ENCODE data around the gene IFIH1. TPM values are rescaled to one million over a fixed set of nuclear protein-coding genes. Genes with fewer than 3 reads are reported as not detected.

Gene IFIH1
- total RNA-seq, 1 experiment from 2014 or later, result 4.7 TPM

- no peak for DNase-seq
These were observed 61.9 kb downstream of the IFIH1 start for GRCh38 chr2:162256591-162256991.

GRCh38 chr2:162254236-162254871 is 64.1 kb downstream of the IFIH1 start:
- H3K9me3 ChIP-seq (ENCODE audit: insufficient read depth, low read depth), result no peaks in the 10 kb centered on the region
- intact Hi-C loops (cut with micrococcal nuclease; ENCODE audit: unreplicated experiment), result no loop called here
- H3K4me1 ChIP-seq (replicated peaks; ENCODE audit: insufficient read depth), result no peaks in the 10 kb centered on the region
- DNase-seq, result no peak
- H3K27me3 ChIP-seq (ENCODE audit: insufficient read depth, low read depth), result no peaks in the 10 kb centered on the region
- H3K79me2 ChIP-seq (ENCODE audit: low read depth), result no peaks in the 10 kb centered on the region
- ChIA-PET CTCF (no interaction called here), POLR2A (ENCODE audit: unreplicated experiment) (no interaction called here)
- H4K20me1 ChIP-seq (ENCODE audit: insufficient read depth), result no peaks in the 10 kb centered on the region
- TF ChIP-seq EZH2 (IDR thresholded peaks at IDR 0.05; ENCODE audit: low read depth), result no peak
- TF ChIP-seq, protein P1, sequence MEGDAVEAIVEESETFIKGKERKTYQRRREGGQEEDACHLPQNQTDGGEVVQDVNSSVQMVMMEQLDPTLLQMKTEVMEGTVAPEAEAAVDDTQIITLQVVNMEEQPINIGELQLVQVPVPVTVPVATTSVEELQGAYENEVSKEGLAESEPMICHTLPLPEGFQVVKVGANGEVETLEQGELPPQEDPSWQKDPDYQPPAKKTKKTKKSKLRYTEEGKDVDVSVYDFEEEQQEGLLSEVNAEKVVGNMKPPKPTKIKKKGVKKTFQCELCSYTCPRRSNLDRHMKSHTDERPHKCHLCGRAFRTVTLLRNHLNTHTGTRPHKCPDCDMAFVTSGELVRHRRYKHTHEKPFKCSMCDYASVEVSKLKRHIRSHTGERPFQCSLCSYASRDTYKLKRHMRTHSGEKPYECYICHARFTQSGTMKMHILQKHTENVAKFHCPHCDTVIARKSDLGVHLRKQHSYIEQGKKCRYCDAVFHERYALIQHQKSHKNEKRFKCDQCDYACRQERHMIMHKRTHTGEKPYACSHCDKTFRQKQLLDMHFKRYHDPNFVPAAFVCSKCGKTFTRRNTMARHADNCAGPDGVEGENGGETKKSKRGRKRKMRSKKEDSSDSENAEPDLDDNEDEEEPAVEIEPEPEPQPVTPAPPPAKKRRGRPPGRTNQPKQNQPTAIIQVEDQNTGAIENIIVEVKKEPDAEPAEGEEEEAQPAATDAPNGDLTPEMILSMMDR (conservative IDR thresholded peaks at IDR 0.05), result no peak
- H3K9me2 ChIP-seq (ENCODE audit: insufficient read depth), result no peaks in the 10 kb centered on the region
- H3F3A ChIP-seq (ENCODE audit: insufficient read depth, low read depth), result no peaks in the 10 kb centered on the region
- no TSS peak for BruUV-seq (replicated peaks)
- no peak overlapping the region for H2AFZ ChIP-seq
- no peak overlapping the region for H3K4me2 ChIP-seq
- H3K36me3 ChIP-seq (ENCODE audit: low read depth), result no peaks in the 10 kb centered on the region
- no peak overlapping the region for H3K4me3 ChIP-seq
- no peak overlapping the region for H3K27ac ChIP-seq

More at GRCh38 chr2:162256591-162256991, 61.9 kb downstream of the IFIH1 start:
- Histone ChIP-seq H3K9me3 (ENCODE audit: insufficient read depth, low read depth) (no peaks in the 10 kb centered on the region), H3K27me3 (ENCODE audit: insufficient read depth, low read depth) (no peaks in the 10 kb centered on the region), H3F3A (ENCODE audit: insufficient read depth, low read depth) (no peaks in the 10 kb centered on the region), H3K79me2 (ENCODE audit: low read depth) (no peaks in the 10 kb centered on the region), H3K4me2 (no peak overlapping the region), H3K27ac (no peak overlapping the region), H3K9me2 (ENCODE audit: insufficient read depth) (no peaks in the 10 kb centered on the region), H3K4me3 (no peak overlapping the region), H4K20me1 (ENCODE audit: insufficient read depth) (no peaks in the 10 kb centered on the region), H3K4me1 (replicated peaks; ENCODE audit: insufficient read depth) (no peaks in the 10 kb centered on the region; the same call in 1 of the 2 replicates), H3K36me3 (ENCODE audit: low read depth) (no peaks in the 10 kb centered on the region), H2AFZ (no peak overlapping the region)
- intact Hi-C loops (cut with micrococcal nuclease; ENCODE audit: unreplicated experiment), result no loop called here
- BruUV-seq (replicated peaks), result no TSS peak
- no peak for TF ChIP-seq EZH2 (IDR thresholded peaks at IDR 0.05; ENCODE audit: low read depth)
- TF ChIP-seq, protein P1 (conservative IDR thresholded peaks at IDR 0.05), result no peak
- ChIA-PET POLR2A (ENCODE audit: unreplicated experiment) (no interaction called here), CTCF (no interaction called here)

DNA sequence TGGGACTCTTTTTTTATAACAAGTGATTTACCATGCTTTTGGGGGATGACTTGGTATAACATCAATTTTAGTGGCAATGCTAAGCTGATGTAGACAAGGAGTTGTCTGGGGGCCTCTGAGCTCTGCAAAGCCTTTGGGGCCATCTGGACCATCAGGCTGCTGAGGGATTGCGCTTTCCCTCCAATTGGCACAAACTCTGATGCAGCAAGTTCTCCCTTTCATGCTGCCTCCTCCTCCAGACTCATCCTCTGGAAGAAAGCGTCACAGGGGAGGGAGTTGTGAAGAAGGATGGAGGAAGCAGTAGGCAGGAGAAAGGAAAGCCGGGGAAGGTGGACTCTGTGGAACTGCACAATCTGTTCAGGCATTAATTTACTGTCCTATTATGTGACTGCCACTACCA is 65.0 kb downstream of the IFIH1 start:
- H3K27ac ChIP-seq, result no peak overlapping the region
- no peak overlapping the region for H3K4me2 ChIP-seq
- H3F3A ChIP-seq (ENCODE audit: insufficient read depth, low read depth), result no peaks in the 10 kb centered on the region
- no peak for DNase-seq
- POLR2A ChIA-PET (ENCODE audit: unreplicated experiment), result no interaction called here
- no peak overlapping the region for H3K4me3 ChIP-seq
- no peaks in the 10 kb centered on the region for H3K27me3 ChIP-seq (ENCODE audit: insufficient read depth, low read depth)
- H3K9me2 ChIP-seq (ENCODE audit: insufficient read depth), result no peaks in the 10 kb centered on the region
- CTCF ChIA-PET, result no interaction called here
- BruUV-seq (replicated peaks), result no TSS peak
- TF ChIP-seq, protein P1 (conservative IDR thresholded peaks at IDR 0.05), result no peak
- no peak for TF ChIP-seq EZH2 (IDR thresholded peaks at IDR 0.05; ENCODE audit: low read depth)
- no peaks in the 10 kb centered on the region for H4K20me1 ChIP-seq (ENCODE audit: insufficient read depth)
- H3K4me1 ChIP-seq (replicated peaks; ENCODE audit: insufficient read depth), result no peaks in the 10 kb centered on the region
- intact Hi-C loops (cut with micrococcal nuclease; ENCODE audit: unreplicated experiment), result no loop called here
- no peak overlapping the region for H2AFZ ChIP-seq
- H3K36me3 ChIP-seq (ENCODE audit: low read depth), result no peaks in the 10 kb centered on the region
- H3K79me2 ChIP-seq (ENCODE audit: low read depth), result no peaks in the 10 kb centered on the region
- H3K9me3 ChIP-seq (ENCODE audit: insufficient read depth, low read depth), result no peaks in the 10 kb centered on the region

All from PC-9 (cell line).